Tibial nerve (tissue), 4 donors: Measurements from ENCODE around the gene PXDC1. TPM values are rescaled to one million over a fixed set of nuclear protein-coding genes. Genes with fewer than 3 reads are reported as not detected.
A peak's percentile ranks its signal among the peaks of the same experiment; 100 is the strongest.

Experiments
- DNase-seq, 2 donors: peaks; one replicate each; pipeline ENCODE4 v3.0.0-alpha.2; 2019; ENCODE audit warnings: low spot score in 2 of 2
- H3K27ac ChIP-seq, 4 donors: fragments of 200-600 bp; sonication (generic) in 3 of 4; one replicate each; pipeline ENCODE4 v1.5.1; 2017 to 2019; ENCODE audit warnings: mild to moderate bottlenecking in 1 of 4
- H3K27me3 ChIP-seq, 2 donors: fragments of 200-600 bp; sonication (generic) in 1 of 2; one replicate each; pipeline versions ENCODE4 v1.5.1 to v1.6.0; 2017 to 2019
- H3K36me3 ChIP-seq, 3 donors: fragments of 200-600 bp; sonication (generic); one replicate each; pipeline ENCODE4 v1.5.1; 2018 to 2019
- H3K4me1 ChIP-seq, 4 donors: fragments of 200-600 bp; sonication (generic) in 3 of 4; one replicate each; pipeline ENCODE4 v1.5.1; 2017 to 2019
- H3K4me3 ChIP-seq, 4 donors: fragments of 200-600 bp; sonication (generic) in 3 of 4; one replicate each; pipeline ENCODE4 v1.5.1; 2017 to 2019; ENCODE audit warnings: mild to moderate bottlenecking in 1 of 4, moderate library complexity in 1 of 4
- H3K9me3 ChIP-seq, 4 donors: fragments of 200-600 bp; sonication (generic) in 3 of 4; one replicate each; pipeline ENCODE4 v1.5.1; 2017 to 2019
- EP300 ChIP-seq, 2 donors: sonication (generic); formaldehyde crosslinking; IDR thresholded peaks; one replicate each; pipeline ENCODE4 v1.6.1; 2017; ENCODE audit warnings: antibody characterized with exemption in 2 of 2, mild to moderate bottlenecking in 1 of 2
- POLR2A ChIP-seq, 2 donors: fragments of 450-650 bp; IDR thresholded peaks; one replicate each; pipeline ENCODE4 v1.6.1; 2017; ENCODE audit warnings: antibody characterized with exemption in 2 of 2, mild to moderate bottlenecking in 2 of 2, moderate library complexity in 2 of 2
- WGBS, 2 donors: methylation state at CpG; one replicate each; pipeline ENCODE4 v1.1.5; 2018; 5-methylcytosine and 5-hydroxymethylcytosine counted together
- total RNA-seq, 4 donors: library from RNA; depleted of rRNA; stranded (reverse); fragments of >200 nt; gene quantifications; one replicate each; pipeline ENCODE4 v1.1.0, GENCODE V29; 2016
- TF ChIP-seq, protein P1 (sequence below), 5 experiments: fragments of 200-600 bp in 3 of 5; fragments of 450-650 bp in 2 of 5; sonication (generic) in 3 of 5; IDR thresholded peaks; one replicate each; pipeline ENCODE4 v1.5.1; 2016 to 2019; ENCODE audit warnings: antibody characterized with exemption in 5 of 5, mild to moderate bottlenecking in 3 of 5, moderate library complexity in 2 of 5

Gene PXDC1
- total RNA-seq, 4 donors from 2014 or later = 93.6 to 174 (median 113) TPM

GRCh38 chr6:3727593-3728108 is 23.9 kb downstream of the PXDC1 start:
- Histone ChIP-seq H3K27ac (no peak overlapping the region), H3K36me3 (peaks cover 0 to 82% (median 6%) of the 10 kb centered on the region in 3 donors), H3K9me3 (no peaks in the 10 kb centered on the region), H3K4me1 (peaks cover 0 to 53% (median 4%) of the 10 kb centered on the region in 4 donors), H3K4me3 (no peak overlapping the region), H3K27me3 (no peaks in the 10 kb centered on the region)
- no peak for DNase-seq
- TF ChIP-seq, protein P1, sequence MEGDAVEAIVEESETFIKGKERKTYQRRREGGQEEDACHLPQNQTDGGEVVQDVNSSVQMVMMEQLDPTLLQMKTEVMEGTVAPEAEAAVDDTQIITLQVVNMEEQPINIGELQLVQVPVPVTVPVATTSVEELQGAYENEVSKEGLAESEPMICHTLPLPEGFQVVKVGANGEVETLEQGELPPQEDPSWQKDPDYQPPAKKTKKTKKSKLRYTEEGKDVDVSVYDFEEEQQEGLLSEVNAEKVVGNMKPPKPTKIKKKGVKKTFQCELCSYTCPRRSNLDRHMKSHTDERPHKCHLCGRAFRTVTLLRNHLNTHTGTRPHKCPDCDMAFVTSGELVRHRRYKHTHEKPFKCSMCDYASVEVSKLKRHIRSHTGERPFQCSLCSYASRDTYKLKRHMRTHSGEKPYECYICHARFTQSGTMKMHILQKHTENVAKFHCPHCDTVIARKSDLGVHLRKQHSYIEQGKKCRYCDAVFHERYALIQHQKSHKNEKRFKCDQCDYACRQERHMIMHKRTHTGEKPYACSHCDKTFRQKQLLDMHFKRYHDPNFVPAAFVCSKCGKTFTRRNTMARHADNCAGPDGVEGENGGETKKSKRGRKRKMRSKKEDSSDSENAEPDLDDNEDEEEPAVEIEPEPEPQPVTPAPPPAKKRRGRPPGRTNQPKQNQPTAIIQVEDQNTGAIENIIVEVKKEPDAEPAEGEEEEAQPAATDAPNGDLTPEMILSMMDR (IDR thresholded peaks at IDR 0.05) = no peak
- TF ChIP-seq POLR2A (IDR thresholded peaks at IDR 0.05) (no peak), EP300 (IDR thresholded peaks at IDR 0.05) (no peak)
- WGBS, 2 donors = 95 to 97% methylated on average over 11 of the region's 11 CpGs

DNA sequence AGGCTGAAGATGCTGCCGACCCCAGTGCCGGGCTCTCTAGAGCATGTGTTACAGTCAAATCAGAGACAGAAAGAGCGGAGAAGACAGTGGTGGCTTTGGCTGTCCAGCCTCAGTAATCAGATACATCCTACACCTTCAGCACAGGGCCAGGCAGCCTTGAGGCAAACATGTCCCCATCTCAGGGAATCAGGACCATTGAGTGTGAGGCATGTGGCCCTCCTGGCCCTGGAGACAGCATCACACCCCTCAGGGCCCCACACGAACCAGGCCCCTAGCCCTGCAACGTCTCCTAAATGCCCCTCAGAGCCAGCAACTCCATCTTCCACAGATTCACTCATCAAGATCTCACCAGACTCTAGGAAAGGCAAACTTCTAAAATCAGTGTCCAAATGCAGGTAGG is 24.5 kb downstream of the PXDC1 start:
- Histone ChIP-seq H3K27ac (no peak overlapping the region), H3K9me3 (no peaks in the 10 kb centered on the region), H3K4me3 (no peak overlapping the region), H3K4me1 (peaks cover 0 to 53% (median 4%) of the 10 kb centered on the region in 4 donors), H3K27me3 (no peaks in the 10 kb centered on the region), H3K36me3 (peaks cover 0 to 82% (median 6%) of the 10 kb centered on the region in 3 donors)
- 60 to 73% methylated on average over 5 of the region's 5 CpGs for WGBS, 2 donors
- no peak for DNase-seq
- TF ChIP-seq EP300 (IDR thresholded peaks at IDR 0.05) (no peak), POLR2A (IDR thresholded peaks at IDR 0.05) (no peak)
- TF ChIP-seq, protein P1 (IDR thresholded peaks at IDR 0.05) = no peak

DNA sequence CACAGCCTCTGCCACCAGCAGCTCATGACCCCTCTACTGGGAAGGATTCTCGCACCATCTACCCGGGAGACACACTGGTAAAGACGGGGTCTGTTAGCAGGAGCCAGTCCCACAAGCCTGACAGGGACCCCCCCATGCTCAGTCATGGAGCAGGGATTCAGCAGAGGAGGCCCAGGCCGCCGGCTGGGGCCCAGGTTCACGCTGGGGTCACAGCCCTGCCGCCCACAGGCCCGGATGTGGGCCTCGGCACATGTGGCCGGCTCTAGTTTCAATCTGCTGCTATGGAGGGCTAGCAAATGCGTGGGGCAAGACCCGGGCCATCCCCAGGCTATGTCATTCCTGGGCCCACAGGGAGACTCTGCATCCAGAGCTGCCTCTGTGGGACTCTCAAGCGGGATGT is 25.1 kb downstream of the PXDC1 start:
- TF ChIP-seq EP300 (IDR thresholded peaks at IDR 0.05) = no peak
- TF ChIP-seq POLR2A (IDR thresholded peaks at IDR 0.05) = no peak
- TF ChIP-seq, protein P1 (IDR thresholded peaks at IDR 0.05) = no peak
- WGBS, 2 donors = 39 to 62% methylated on average over 10 of the region's 13 CpGs
- Histone ChIP-seq H3K27me3 (no peaks in the 10 kb centered on the region), H3K36me3 (peaks cover 0 to 82% (median 6%) of the 10 kb centered on the region in 3 donors), H3K27ac (peak overlapping the region in 1 of 4 donors; percentile 27), H3K4me3 (no peak overlapping the region), H3K9me3 (no peaks in the 10 kb centered on the region), H3K4me1 (peaks cover 0 to 50% (median 3%) of the 10 kb centered on the region in 4 donors)
- DNase-seq = no peak

DNA sequence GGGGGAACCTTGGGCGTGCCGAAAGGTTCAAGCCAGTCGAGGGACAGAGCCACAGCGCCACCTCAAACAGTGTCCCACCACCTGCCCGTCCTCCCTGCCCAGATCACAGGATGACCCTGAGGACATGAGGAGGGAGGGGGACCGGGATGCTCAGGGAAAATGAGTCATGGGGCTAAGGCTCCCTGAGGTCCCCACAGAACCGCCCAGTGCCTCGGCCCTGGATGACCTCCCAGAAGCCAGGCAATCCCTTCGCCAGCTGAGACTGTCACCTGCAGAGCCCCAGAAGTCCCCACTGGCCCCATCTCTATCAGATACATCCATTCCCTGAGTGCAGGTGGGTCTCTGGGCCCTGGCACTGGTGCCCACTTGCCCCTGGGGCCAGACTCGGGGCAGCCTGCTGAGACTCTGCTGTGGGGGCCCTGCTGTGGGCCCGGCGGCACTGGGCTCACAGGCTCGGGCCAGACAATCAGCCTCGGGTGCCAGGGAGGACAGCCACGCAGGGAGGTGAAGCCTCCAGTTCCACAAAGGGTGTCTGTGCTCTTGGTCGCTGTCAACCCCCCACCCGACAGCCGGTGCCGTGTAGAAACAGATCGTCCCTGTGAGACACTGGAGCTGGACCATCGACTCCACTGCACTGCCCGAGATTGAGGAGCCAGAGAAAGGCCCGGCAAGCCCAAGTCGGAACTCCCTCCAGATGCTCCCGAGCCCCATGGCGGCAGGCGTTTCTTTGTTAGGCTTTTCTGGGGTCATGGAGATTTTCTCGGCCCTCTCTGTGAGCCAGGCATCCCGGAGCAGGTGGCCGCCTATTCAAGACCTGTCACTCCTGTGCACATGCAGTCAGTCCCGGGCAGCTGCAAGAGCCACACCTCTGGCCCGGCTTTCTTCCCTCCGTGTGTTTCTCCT is 26.1 kb downstream of the PXDC1 start:
- WGBS, 2 donors = 80 to 89% methylated on average over 23 to 31 of the region's 33 CpGs
- Histone ChIP-seq H3K4me1 (peaks cover 0 to 49% (median 3%) of the 10 kb centered on the region in 4 donors), H3K9me3 (no peaks in the 10 kb centered on the region), H3K27me3 (no peaks in the 10 kb centered on the region), H3K27ac (peak overlapping the region in 1 of 4 donors; percentile 57), H3K36me3 (peaks cover 0 to 83% (median 6%) of the 10 kb centered on the region in 3 donors), H3K4me3 (no peak overlapping the region)
- no peak for TF ChIP-seq POLR2A (IDR thresholded peaks at IDR 0.05)
- TF ChIP-seq, protein P1 (IDR thresholded peaks at IDR 0.05) = no peak
- no peak for TF ChIP-seq EP300 (IDR thresholded peaks at IDR 0.05)
- no peak for DNase-seq
